Dermis microvascular lymphatic vessel endothelial cell (primary cell): Measurements from ENCODE around the gene NMNAT2. TPM values are rescaled to one million over a fixed set of nuclear protein-coding genes. Genes with fewer than 3 reads are reported as not detected.
"Not testable (repeated sequence)": the region's sequence is repeated elsewhere in the genome, so short reads cannot be mapped to it uniquely, and the experiment has no call there.

Experiments
- DNase-seq, 2 donors: peaks; one replicate each; pipeline versions ENCODE4 v3.0.0 to v3.0.0-alpha.2; 2010; ENCODE audit warnings: low read depth in 2 of 2
- total RNA-seq: library from RNA; depleted of rRNA; stranded (reverse); fragments of >200 nt; gene quantifications from 2 replicates; pipeline ENCODE4 v1.2.1, GENCODE V29; 2014

NMNAT2 gene
- total RNA-seq, 1 donor from 2014 or later, result 0.51 TPM

- DNase-seq, result no peak
Measured at GRCh38 chr1:183418696-183419095, 516 bp upstream of the NMNAT2 start.

GRCh38 chr1:183416850-183417771 is 1.1 kb downstream of the NMNAT2 start:
- peak; percentile 14 to 59 for DNase-seq

DNA sequence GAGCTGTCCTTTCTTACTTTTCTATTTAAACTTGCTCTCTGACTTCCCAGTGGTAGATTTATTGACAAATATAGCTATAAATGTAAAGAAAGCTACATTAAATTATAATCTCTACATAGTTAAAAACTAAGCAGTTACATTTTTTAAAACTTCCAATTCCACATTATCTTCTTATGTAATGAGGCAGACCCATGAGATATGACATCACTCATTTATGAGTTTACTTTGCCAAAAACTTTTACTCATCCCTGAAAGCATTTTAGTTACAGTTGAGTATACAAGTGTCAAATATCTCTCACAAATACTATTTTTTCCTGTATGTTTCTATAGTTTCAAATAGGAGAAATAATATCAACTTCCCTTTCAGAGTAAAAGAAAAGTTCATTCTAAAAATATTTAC is 3.8 kb downstream of the NMNAT2 start:
- no peak for DNase-seq

GRCh38 chr1:183411091-183411490 is 7.1 kb downstream of the NMNAT2 start:
- DNase-seq, result no peak

GRCh38 chr1:183407961-183408360 is 10.2 kb downstream of the NMNAT2 start:
- no peak for DNase-seq

DNA sequence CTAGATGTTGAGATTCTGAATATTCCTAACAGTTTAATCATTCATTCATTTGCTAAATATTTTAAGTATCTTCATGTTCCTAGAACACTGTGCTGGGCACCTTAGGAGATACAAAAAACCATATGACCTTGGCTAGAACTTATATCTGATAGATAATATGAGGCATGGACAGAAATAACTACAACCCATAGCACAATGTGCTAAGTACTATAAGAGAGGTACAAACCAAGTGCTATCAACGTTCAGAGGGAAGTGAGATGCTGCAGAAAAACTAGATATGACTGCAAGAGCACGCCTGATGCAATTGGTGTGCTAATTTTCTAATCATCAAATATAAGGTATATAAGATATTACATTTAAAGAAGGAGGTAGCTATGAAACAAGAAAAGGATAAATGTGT is 10.7 kb downstream of the NMNAT2 start:
- DNase-seq, result no peak

DNA sequence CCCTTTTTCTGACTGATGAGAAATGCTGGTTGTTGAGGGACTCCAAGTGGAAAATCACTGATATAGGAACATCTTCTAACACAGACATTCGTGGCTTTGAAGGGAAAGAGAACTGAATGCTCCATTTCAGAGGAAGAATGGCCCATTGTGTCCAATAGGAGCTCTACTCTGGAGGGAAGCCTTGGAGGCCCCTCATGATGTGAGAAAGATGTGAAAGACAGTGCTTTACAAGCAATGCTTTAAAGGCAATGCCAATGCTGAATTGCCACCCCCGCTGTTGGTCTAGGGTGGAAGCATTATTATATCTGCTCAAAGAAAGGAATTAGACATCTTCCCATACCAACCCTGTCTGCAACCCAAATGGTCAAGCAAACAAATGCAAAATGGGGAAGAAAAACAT is 13.7 kb downstream of the NMNAT2 start:
- no peak for DNase-seq

- no peak for DNase-seq
Measured at GRCh38 chr1:183403498-183403897, 14.7 kb downstream of the NMNAT2 start.

DNA sequence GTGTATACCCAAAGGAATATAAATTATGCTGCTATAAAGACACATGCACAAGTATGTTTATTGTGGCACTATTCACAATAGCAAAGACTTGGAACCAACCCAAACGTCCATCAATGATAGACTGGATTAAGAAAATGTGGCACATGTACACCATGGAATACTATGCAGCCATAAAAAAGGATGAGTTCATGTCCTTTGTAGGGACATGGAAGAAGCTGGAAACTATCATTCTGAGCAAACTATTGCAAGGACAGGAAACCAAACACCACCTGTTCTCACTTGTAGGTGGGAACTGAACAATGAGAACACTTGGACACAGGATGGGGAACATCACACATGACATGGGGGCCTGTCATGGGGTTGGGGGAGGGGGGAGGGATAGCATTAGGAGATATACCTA is 16.6 kb downstream of the NMNAT2 start:
- DNase-seq, result not testable (repeated sequence)

- no peak for DNase-seq
Measured at GRCh38 chr1:183394435-183394834, 23.7 kb downstream of the NMNAT2 start.

DNA sequence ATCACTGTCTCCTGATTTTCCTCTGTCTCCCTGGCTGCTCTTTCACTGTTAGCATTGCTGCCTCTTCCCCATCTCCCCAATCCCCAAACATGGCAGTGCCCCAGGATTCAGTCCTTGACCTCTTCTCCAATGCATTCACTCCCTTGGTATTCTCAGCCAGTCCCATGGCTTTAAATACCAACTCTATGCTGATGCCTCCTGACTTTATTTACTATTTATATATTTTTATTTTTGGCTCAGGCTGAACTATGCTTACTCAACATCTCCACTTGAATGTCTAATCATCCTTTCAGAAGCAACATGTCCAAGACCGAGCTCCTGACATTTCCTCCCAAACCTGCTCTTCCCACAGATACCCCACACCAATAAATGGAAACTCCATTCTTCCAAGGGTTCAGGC is 26.3 kb downstream of the NMNAT2 start:
- no peak for DNase-seq

- no peak for DNase-seq
Measured at GRCh38 chr1:183390561-183390960, 27.6 kb downstream of the NMNAT2 start.

DNA sequence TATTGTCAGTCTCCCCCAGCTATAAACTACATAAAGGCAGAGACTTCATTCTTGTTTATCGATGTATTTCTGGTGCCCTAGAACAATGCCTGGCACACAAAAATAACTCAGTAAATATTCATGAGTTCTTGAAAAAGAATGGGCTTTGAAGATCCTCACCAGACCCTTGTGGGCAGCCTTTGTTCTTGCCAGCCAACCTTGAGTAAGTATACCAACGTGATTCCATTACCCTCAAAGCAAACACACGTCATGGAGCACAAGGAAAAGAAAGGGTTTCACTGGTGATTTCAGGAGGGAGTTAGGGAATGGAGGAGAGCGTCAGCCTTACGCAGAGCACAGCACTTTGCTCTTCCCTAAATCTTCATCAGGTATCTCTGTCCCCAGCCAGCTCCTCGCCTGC is 29.4 kb downstream of the NMNAT2 start:
- no peak for DNase-seq

- DNase-seq, result no peak
Measured at GRCh38 chr1:183385340-183386144, 32.6 kb downstream of the NMNAT2 start.

- DNase-seq, result no peak
Measured at GRCh38 chr1:183379951-183380350, 38.2 kb downstream of the NMNAT2 start.

- no peak for DNase-seq
Measured at GRCh38 chr1:183375381-183375780, 42.8 kb downstream of the NMNAT2 start.

- no peak for DNase-seq
Measured at GRCh38 chr1:183374825-183375224, 43.4 kb downstream of the NMNAT2 start.

- DNase-seq, result no peak
Measured at GRCh38 chr1:183372586-183373230, 45.5 kb downstream of the NMNAT2 start.

DNA sequence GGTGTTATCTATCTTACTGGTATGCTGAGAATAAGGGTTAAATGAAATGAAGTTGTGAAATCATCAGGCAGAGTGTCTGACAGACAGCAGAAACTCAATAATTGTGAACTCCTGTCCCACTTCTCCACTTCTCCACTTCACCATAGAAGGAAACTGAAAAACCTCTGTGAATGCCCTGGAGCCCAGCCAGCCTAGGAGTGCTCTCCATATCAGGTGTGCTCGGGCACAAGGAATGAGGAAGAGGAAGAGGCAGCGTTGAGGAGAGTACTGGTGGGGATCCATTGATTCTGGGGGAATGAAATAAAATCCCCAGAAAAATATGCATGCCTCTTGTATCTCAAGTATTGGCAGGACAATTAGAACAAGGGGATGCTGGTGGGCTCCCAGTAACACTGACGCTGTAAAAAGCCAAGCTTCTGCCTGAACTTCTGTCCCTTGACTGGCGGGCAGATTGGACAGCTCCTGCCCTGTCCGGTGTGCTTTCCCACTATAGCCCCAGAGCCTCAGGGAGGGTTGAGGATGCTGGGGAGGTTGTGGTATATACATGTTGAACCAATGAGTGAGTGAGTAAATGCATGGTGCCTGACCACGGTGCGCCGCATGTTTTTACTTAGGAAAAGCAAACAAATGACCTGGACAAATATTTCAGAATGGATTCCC is 47.7 kb downstream of the NMNAT2 start:
- DNase-seq, result no peak

GRCh38 chr1:183368213-183369108 is 49.7 kb downstream of the NMNAT2 start:
- DNase-seq, result no peak

GRCh38 chr1:183366116-183366515 is 52.1 kb downstream of the NMNAT2 start:
- no peak for DNase-seq
